Epithelial cell of esophagus (primary cell): ENCODE results near the gene CALU.

Source experiments
- DNase-seq: peaks from one replicate; pipeline ENCODE4 v3.0.0; 2010; ENCODE audit warnings: low read depth
- H3K4me3 ChIP-seq: 2 replicates; pipeline ENCODE4 v1.5.1; 2011; ENCODE audit warnings: mild to moderate bottlenecking, low read length, control low read depth
- TF ChIP-seq, protein P1 (sequence below): IDR thresholded peaks from 2 replicates; pipeline ENCODE4 v1.5.1; 2011; ENCODE audit warnings: low read depth, mild to moderate bottlenecking, low read length, control low read depth, inconsistent platforms; ENCODE audit not compliant: insufficient read depth; ENCODE audit errors: missing control alignments

The CALU gene

DNA sequence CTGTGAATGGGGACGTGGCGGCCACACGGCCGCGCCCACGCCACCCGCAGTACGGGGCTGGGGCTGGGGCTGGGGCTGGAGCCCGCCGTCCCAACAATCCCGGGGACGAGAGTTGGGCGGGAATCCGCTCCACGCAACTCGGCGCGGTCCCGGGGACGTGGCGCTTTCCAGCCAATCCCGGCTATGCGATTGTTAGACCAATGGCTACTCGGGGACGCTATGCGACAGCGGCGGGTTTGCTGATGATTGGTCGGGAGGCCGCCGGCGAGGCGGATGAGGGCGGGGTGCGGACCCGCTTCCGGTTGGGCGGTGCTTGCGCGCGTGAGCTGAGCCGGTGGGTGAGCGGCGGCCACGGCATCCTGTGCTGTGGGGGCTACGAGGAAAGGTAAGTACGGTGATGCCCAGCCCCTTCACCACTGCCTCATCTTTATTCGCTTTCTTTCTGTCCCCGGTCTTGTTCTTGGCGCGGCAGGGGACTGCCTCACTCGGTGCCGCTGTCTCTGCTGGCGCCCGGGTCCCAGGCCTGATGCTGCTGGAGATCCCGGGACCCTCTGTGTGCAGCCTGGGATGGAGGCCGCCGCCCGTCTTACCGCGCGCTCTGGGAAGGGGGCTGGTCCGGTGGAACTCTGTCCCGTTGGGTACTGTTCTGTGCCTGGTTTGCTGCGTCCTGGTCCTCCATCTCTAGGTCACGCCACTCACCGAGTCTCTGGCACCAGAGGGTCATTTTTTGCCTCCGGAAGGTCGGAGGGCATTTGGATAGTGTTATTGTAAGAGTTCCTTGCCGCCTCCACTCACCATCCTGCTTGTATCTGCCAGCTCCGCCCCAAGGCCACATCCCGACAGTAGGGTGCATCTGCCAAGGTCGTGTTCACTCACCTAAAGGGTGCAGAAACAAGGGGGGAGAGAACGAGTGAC lies at the start of gene CALU:
Gene CALU (plus strand): TSS at position 312 of the 915 bp plus-strand sequence. CDS start 9,225 bp downstream, outside the sequence.
- TF ChIP-seq, protein P1, sequence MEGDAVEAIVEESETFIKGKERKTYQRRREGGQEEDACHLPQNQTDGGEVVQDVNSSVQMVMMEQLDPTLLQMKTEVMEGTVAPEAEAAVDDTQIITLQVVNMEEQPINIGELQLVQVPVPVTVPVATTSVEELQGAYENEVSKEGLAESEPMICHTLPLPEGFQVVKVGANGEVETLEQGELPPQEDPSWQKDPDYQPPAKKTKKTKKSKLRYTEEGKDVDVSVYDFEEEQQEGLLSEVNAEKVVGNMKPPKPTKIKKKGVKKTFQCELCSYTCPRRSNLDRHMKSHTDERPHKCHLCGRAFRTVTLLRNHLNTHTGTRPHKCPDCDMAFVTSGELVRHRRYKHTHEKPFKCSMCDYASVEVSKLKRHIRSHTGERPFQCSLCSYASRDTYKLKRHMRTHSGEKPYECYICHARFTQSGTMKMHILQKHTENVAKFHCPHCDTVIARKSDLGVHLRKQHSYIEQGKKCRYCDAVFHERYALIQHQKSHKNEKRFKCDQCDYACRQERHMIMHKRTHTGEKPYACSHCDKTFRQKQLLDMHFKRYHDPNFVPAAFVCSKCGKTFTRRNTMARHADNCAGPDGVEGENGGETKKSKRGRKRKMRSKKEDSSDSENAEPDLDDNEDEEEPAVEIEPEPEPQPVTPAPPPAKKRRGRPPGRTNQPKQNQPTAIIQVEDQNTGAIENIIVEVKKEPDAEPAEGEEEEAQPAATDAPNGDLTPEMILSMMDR: no peak
- DNase-seq: peak; percentile 96
- H3K4me3 ChIP-seq: peak within 1 kb of the TSS; percentile 90

DNA sequence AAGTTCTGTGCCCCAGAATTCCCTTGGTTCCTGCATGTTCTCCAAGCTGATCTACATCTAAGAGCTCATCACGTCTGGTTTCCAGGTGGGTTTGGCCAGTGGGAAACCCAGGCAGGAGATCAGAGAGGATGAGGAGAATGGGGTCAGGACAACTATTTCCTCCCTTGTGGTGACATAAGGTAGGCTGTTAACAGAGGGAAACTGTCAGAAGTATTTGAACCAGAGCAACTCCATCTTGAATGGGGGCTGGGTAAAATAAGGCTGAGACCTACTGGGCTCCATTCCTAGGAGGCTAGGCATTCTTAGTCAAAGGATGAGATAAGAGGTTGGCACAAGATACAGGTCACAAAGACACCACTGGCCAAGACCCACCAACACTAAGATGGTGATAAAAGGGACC lies 47.9 kb upstream of the CALU start:
- TF ChIP-seq, protein P1: no peak
- H3K4me3 ChIP-seq: no peak overlapping the region
- DNase-seq: no peak

- TF ChIP-seq, protein P1: no peak
- DNase-seq: no peak
These were observed 46.4 kb upstream of the CALU start for GRCh38 chr7:128692623-128693270.

DNA sequence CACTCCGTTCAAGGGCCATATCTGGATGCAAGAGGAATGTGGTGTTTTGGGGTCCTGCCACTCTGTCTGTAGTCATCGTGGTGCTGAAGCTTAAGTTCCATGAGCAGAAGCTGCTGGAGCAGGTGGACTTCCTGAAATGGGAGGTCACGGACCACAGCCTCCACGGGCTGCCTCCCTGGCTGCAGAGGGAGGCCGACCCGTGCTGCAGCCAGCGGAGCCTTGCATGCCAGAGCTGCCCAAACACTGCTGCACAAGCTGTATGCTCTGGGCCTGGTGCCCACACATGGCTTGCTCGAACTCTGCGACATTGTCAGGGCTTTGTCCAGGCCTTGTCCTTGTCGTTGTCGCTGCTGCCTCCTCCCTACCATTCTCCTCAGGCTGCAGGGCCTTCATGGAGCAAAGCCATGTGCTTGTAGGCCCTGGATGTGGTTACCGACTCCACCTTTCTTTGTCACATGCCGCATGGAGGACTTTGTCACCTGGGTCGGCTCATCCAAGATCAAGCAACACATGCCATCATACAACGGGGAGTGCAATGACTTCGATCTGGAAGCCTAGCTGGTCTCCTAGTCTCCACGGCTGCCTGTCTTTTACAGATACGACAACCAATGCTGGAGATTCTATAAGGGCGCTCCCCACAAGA lies 45.7 kb upstream of the CALU start:
- DNase-seq: no peak
- no peak overlapping the region for H3K4me3 ChIP-seq
- TF ChIP-seq, protein P1: no peak

More at GRCh38 chr7:128692623-128693270, 46.4 kb upstream of the CALU start:
- no peak overlapping the region for H3K4me3 ChIP-seq

- no peak overlapping the region for H3K4me3 ChIP-seq
- TF ChIP-seq, protein P1: no peak
- DNase-seq: no peak
These were observed 44.4 kb upstream of the CALU start for GRCh38 chr7:128694738-128695137.

- DNase-seq: peak; percentile 75
- TF ChIP-seq, protein P1: no peak
- H3K4me3 ChIP-seq: peak overlapping the region; percentile 16
These were observed 41.8 kb upstream of the CALU start for GRCh38 chr7:128697302-128697905.
